ENCODE results near the gene CAB39.

The CAB39 gene

GRCh38 chr2:230672836-230673235 lies 39.8 kb upstream of the CAB39 start:
- Histone ChIP-seq H3K36me3 (replicated peaks) (no peaks in the 10 kb centered on the region), H3K4me3 (ENCODE audit: low read depth, low read length) (no peak overlapping the region), H3K27ac (no peak overlapping the region), H3K27me3 (replicated peaks) (no peaks in the 10 kb centered on the region)
- DNase-seq: no peak
- in situ Hi-C loops (cut with HindIII; ENCODE audit: low pct_ligation_motif_present, low sequenced_read_pairs): no loop called here
- TF ChIP-seq CTCF (IDR thresholded peaks at IDR 0.05; ENCODE audit: low read depth, low read length, missing control alignments): no peak

GRCh38 chr2:230674401-230674800 lies 38.2 kb upstream of the CAB39 start:
- DNase-seq: no peak
- no peaks in the 10 kb centered on the region for H3K27me3 ChIP-seq (replicated peaks)
- H3K27ac ChIP-seq: no peak overlapping the region
- no peak overlapping the region for H3K4me3 ChIP-seq (ENCODE audit: low read depth, low read length)
- no peak for TF ChIP-seq CTCF (IDR thresholded peaks at IDR 0.05; ENCODE audit: low read depth, low read length, missing control alignments)
- in situ Hi-C loops (cut with HindIII; ENCODE audit: low pct_ligation_motif_present, low sequenced_read_pairs): no loop called here
- no peaks in the 10 kb centered on the region for H3K36me3 ChIP-seq (replicated peaks)

GRCh38 chr2:230674966-230675672 lies 37.5 kb upstream of the CAB39 start:
- Histone ChIP-seq H3K36me3 (replicated peaks) (no peaks in the 10 kb centered on the region), H3K4me3 (ENCODE audit: low read depth, low read length) (no peak overlapping the region), H3K27me3 (replicated peaks) (no peaks in the 10 kb centered on the region), H3K27ac (no peak overlapping the region)
- TF ChIP-seq CTCF (IDR thresholded peaks at IDR 0.05; ENCODE audit: low read depth, low read length, missing control alignments): no peak
- in situ Hi-C loops (cut with HindIII; ENCODE audit: low pct_ligation_motif_present, low sequenced_read_pairs): no loop called here
- DNase-seq: no peak

GRCh38 chr2:230676546-230676945 lies 36.1 kb upstream of the CAB39 start:
- Histone ChIP-seq H3K36me3 (replicated peaks) (no peaks in the 10 kb centered on the region), H3K27ac (no peak overlapping the region), H3K27me3 (replicated peaks) (no peaks in the 10 kb centered on the region), H3K4me3 (ENCODE audit: low read depth, low read length) (no peak overlapping the region)
- in situ Hi-C loops (cut with HindIII; ENCODE audit: low pct_ligation_motif_present, low sequenced_read_pairs): no loop called here
- TF ChIP-seq CTCF (IDR thresholded peaks at IDR 0.05; ENCODE audit: low read depth, low read length, missing control alignments): no peak
- DNase-seq: no peak

- Histone ChIP-seq H3K36me3 (replicated peaks) (no peaks in the 10 kb centered on the region), H3K4me3 (ENCODE audit: low read depth, low read length) (no peak overlapping the region), H3K27me3 (replicated peaks) (no peaks in the 10 kb centered on the region), H3K27ac (no peak overlapping the region)
- in situ Hi-C loops (cut with HindIII; ENCODE audit: low pct_ligation_motif_present, low sequenced_read_pairs): no loop called here
- DNase-seq: no peak
- TF ChIP-seq CTCF (IDR thresholded peaks at IDR 0.05; ENCODE audit: low read depth, low read length, missing control alignments): no peak
These were observed 35.3 kb upstream of the CAB39 start for GRCh38 chr2:230677201-230677946.
